ENCODE measurements around the gene JPH3.

- no peak for TF ChIP-seq GATA3 (IDR thresholded peaks at IDR 0.05; ENCODE audit: low read depth, low read length)
- no peak for TF ChIP-seq GATA2 (IDR thresholded peaks at IDR 0.05; ENCODE audit: low read depth, low read length)
Observed at GRCh38 chr16:87733190-87733589, 130.9 kb downstream of the JPH3 start.

Measured in SH-SY5Y (cell line).